T-helper 1 cell treated with Interleukin-12 subunit alpha and Interleukin-12 subunit beta and Interleukin-4 antibody, amounts not matched to agents 30 ng/mL and 1 ng/mL, for 36 hours (primary cell): ENCODE measurements around the gene OR2H1. TPM values are rescaled to one million over a fixed set of nuclear protein-coding genes. Genes with fewer than 3 reads are reported as not detected.

Experiments used
- intact Hi-C: fragments of 100-400 bp; cut with micrococcal nuclease; formaldehyde crosslinking; loops from one replicate; pipeline ENCODE4 v1.15.1; 2024
- total RNA-seq: library from RNA; stranded (reverse); gene quantifications from 2 replicates; pipeline ENCODE4 v1.2.3, GENCODE V29; 2022

Gene OR2H1
- total RNA-seq, 1 donor from 2014 or later, result not detected

DNA sequence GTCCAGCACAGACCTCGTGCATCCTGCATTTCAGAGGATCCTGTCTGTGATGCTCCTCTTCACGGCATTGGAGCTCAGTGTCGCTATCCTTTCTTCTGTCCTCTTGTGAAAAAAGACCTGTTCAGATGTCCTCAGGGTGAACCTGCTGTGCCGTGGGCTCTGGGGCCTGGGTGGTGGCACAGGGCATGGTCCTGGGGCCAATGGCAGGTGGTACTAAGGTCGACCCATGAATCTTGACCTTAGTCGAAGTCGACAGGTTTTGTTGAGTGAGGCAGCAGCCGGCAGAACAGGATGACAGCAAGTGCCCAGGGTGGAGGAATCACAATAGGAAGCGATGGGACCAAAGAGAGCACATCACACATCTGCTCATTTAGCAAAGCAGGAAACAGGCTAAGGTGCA is 52.8 kb downstream of the OR2H1 start:
- intact Hi-C loops, result no loop called here

DNA sequence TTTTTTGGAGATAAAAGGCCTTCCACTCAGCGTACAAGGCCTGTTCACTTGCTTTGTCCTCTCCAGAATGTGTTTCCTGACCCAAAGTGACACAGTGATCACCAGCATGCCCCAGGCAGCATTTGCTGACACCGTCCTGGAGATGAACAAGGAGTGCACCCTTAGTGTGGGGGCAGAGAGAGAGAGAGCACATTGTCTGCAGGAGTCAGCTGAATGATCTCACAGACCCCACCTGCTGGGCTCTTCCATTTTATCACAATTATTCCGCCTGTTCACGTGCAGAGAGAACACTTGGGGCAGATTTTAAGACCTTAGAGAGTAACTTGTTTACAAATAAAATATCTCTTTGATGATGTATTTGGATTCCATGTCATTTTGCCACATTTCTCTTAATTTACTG is 53.2 kb downstream of the OR2H1 start:
- intact Hi-C loops, result no loop called here

DNA sequence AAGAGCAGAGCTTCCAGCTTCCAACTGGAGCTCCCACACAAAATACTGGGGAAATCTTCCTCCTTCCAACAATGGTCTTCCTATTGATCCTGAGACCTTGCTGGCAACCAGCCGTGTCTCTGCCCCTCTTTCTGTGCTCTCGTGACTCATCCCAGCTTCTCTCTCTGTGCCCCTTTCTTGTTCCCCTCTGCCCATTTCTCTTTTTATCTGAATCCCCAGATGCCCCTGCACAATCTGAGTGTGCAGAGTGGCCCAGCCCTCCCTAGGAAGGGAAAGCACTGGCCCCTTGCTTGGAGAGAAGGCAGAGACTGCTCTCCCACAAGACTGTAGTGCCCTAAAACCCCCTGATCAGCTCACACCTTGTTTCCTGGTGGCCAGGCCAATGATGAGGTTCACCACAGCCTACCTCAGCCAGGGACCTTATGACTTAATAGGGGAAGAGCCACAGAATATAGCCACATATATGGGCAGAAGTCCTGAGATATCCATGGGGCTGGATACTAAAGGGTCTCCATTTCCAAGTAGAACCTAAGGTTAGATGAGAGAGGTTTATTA is 53.9 kb downstream of the OR2H1 start:
- intact Hi-C loops, result no loop called here

Other genes with a start within 250 kb of the OR2H1 start
- not detected in 2 replicates for gene OR14J1, start 155.5 kb upstream of the OR2H1 start, total RNA-seq
- gene OR5V1, start 88.3 kb upstream of the OR2H1 start, total RNA-seq, result not detected in 2 replicates
- gene OR12D3, start 81.9 kb upstream of the OR2H1 start, total RNA-seq, result not detected in 2 replicates
- not detected in 2 replicates for gene OR12D2, start 61.5 kb upstream of the OR2H1 start, total RNA-seq
- not detected in 2 replicates for gene OR12D1, start 42.2 kb upstream of the OR2H1 start, total RNA-seq
- not detected in 2 replicates for gene OR10C1, start 17.8 kb upstream of the OR2H1 start, total RNA-seq
- not detected in 2 replicates for gene OR11A1, start 84 bp upstream of the OR2H1 start, total RNA-seq
- gene MAS1L, start 30.8 kb downstream of the OR2H1 start, total RNA-seq, result not detected in 2 replicates
- gene UBD, start 102.6 kb downstream of the OR2H1 start, total RNA-seq, result 3.2 and 4.4 TPM in 2 replicates
- not detected in 2 replicates for gene OR2H2, start 128.0 kb downstream of the OR2H1 start, total RNA-seq
- gene GABBR1, start 176.0 kb downstream of the OR2H1 start, total RNA-seq, result 27.0 and 28.1 TPM in 2 replicates
- not detected in 2 replicates for gene MOG, start 199.9 kb downstream of the OR2H1 start, total RNA-seq
- 2.6 and 3.1 TPM in 2 replicates for gene ZFP57, start 224.0 kb downstream of the OR2H1 start, total RNA-seq